ENCODE data around the gene TECPR2.
A peak's percentile ranks its signal among the peaks of the same experiment; 100 is the strongest.

The TECPR2 gene

DNA sequence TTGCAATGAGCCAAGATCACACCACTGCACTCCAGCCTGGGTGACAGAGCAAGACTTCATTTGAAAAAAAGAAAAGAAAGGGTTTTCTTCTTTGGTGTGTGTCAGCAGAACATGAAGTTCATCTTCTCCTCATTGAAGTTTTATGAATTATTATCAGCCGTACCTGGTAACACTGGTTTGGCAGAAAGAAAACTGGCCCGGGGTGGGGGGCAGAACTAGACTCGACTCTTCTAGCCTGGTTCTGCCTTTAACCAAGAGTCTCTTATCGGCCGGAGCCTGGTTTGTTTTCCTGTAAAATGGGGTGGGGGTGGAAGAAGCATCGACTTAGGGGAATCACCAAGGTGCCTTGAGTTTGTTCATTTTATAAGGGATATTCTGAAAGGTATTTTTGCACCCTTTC is 64.1 kb downstream of the TECPR2 start:
- DNase-seq (ENCODE audit: low read depth, low spot score) = no peak

- no peak for DNase-seq (ENCODE audit: low read depth, low spot score)
Observed at GRCh38 chr14:102427642-102428041, 64.9 kb downstream of the TECPR2 start.

DNA sequence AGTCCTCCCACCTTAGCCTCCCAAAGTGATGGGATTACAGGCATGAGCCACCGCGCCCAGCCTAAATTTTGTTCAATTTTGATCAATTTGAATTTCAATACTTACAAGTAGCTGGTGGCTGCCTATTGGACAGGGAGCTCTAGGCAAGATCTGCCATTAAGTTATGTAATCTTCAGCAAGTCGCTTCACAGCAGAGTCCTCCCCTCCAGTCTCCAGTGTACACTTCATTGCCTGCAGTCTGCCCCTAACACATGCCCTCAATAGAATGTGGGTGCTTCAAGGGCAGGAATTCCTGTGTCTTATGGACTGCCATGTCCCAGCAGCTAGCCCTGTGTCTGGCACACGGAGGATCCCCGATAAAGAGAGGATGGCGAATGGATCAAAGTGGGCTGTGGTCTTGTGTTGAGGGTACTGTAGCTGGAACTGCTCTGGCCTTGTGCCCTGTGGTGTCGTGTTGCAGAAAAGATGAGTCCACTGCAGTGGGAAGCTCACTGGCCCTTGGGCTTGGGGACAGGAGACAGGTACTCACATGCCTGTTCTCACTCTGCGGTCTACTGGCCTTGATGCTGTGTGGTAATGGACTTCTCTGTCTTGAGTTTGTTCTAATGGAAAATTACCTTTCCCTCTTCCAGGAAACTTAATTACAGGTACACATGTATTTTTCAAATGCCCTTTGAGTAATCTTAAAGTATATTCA is 67.6 kb downstream of the TECPR2 start:
- no peak for DNase-seq (ENCODE audit: low read depth, low spot score)

DNA sequence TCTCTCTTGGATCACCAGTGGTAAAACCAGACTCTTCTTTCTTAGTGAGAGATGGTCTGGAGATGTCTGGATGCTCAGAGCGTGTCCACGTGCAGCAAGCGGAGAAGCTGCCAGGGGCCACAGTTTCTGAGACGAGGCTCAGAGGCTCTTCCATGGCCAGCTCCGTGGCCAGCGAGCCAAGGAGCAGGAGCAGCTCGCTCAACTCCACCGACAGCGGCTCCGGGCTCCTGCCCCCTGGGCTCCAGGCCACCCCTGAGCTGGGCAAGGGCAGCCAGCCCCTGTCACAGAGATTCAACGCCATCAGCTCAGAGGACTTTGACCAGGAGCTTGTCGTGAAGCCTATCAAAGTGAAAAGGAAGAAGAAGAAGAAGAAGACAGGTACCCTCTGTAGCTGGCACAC is 69.0 kb downstream of the TECPR2 start:
- no peak for DNase-seq (ENCODE audit: low read depth, low spot score)

DNA sequence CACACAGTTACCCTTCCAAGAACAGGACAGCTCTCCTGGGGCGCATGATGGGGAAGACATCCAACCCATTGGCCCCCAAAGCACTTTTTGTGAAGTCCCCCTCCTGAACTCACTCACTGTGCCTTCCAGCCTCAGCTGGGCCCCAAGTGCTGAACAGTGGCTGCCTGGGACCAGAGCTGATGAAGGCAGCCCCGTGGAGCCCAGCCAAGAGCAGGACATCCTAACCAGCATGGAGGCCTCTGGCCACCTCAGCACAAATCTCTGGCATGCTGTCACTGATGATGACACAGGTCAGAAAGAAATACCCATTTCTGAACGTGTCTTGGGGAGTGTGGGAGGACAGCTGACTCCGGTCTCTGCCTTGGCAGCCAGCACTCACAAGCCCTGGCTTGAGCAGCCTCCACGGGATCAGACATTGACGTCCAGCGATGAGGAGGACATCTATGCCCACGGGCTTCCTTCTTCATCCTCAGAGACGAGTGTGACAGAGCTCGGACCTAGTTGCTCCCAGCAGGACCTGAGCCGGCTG is 72.0 kb downstream of the TECPR2 start:
- DNase-seq (ENCODE audit: low read depth, low spot score) = no peak

GRCh38 chr14:102437997-102438915 is 75.5 kb downstream of the TECPR2 start:
- DNase-seq (ENCODE audit: low read depth, low spot score) = peak; percentile 58

GRCh38 chr14:102439556-102439955 is 76.8 kb downstream of the TECPR2 start:
- DNase-seq (ENCODE audit: low read depth, low spot score) = no peak

DNA sequence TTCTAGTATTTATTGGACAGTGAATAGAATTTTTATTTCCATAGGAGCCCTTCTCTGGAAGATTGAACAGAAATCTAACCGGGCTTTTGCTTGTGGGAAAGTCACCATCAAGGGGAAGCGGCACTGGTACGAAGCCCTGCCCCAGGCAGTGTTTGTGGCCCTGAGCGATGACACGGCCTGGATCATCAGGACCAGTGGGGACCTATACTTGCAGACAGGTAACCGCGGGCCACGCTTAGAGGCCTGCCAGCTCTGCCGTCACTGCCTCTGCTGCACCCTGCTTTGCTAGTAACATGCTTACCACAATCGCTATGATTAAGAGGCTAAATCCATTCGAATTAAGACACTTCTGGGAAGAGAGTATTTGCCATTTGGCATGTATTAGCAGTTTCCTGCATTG is 77.7 kb downstream of the TECPR2 start:
- no peak for DNase-seq (ENCODE audit: low read depth, low spot score)

- DNase-seq (ENCODE audit: low read depth, low spot score) = no peak
Observed at GRCh38 chr14:102442241-102443211, 79.8 kb downstream of the TECPR2 start.

DNA sequence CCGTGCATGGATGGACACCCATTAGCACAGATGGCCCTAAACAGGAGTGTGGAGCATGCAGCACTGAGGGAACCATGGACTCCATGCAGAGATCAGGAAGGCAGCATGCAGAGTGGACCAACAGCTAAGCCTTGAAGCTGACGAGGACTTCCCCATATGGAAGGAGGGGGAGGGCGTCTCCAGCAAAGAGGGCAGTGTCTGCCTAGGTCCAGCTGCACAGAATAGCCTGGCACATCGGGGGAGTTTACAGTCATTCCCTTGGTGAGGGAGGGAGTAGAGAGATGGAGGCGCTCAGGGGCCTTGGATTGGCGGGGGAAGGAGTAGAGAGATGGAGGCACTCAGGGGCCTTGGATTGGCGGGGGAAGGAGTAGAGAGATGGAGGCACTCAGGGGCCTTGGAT is 82.3 kb downstream of the TECPR2 start:
- DNase-seq (ENCODE audit: low read depth, low spot score) = no peak

- no peak for DNase-seq (ENCODE audit: low read depth, low spot score)
Observed at GRCh38 chr14:102445641-102446040, 82.9 kb downstream of the TECPR2 start.

- no peak for DNase-seq (ENCODE audit: low read depth, low spot score)
Observed at GRCh38 chr14:102450206-102451063, 87.7 kb downstream of the TECPR2 start.

- DNase-seq (ENCODE audit: low read depth, low spot score) = no peak
Observed at GRCh38 chr14:102451064-102451352, 88.3 kb downstream of the TECPR2 start.

DNA sequence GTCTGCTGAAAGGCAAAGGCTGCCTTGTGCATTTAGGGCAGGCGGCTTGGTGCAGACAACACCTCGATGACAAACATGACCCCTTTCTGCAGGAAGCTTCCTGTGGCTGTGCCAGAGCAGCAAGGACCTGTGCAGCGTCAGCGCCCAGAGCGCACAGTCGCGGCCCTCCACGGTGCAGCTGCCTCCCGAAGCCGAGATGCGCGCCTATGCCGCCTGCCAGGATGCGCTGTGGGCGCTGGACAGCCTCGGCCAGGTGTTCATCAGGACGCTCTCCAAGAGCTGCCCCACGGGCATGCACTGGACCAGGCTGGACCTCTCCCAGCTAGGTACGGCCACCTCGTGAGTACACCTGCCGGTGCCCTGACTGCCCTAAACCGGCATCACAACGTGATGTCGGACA is 89.6 kb downstream of the TECPR2 start:
- DNase-seq (ENCODE audit: low read depth, low spot score) = no peak

DNA sequence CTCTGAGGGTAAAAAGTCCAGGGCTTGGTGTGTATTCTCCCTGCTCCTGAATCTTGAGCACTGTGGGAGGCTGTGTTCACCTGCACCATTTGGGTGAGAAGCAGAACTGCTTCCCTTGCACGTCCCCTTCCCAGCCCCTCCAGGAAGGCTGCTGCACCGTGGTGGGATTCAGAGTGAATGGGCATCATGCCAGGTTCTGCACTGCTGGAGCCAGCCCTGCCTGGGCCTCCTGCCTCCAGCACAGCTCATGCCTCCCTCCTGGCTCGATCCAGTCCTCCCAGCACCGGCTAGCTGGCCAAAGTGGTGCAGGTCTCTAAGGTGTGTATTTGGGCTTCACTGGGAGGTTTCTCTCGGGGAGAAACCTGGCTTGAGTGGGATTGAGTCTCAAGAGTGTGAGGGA is 92.0 kb downstream of the TECPR2 start:
- no peak for DNase-seq (ENCODE audit: low read depth, low spot score)

GRCh38 chr14:102457509-102457908 is 94.8 kb downstream of the TECPR2 start:
- no peak for DNase-seq (ENCODE audit: low read depth, low spot score)

DNA sequence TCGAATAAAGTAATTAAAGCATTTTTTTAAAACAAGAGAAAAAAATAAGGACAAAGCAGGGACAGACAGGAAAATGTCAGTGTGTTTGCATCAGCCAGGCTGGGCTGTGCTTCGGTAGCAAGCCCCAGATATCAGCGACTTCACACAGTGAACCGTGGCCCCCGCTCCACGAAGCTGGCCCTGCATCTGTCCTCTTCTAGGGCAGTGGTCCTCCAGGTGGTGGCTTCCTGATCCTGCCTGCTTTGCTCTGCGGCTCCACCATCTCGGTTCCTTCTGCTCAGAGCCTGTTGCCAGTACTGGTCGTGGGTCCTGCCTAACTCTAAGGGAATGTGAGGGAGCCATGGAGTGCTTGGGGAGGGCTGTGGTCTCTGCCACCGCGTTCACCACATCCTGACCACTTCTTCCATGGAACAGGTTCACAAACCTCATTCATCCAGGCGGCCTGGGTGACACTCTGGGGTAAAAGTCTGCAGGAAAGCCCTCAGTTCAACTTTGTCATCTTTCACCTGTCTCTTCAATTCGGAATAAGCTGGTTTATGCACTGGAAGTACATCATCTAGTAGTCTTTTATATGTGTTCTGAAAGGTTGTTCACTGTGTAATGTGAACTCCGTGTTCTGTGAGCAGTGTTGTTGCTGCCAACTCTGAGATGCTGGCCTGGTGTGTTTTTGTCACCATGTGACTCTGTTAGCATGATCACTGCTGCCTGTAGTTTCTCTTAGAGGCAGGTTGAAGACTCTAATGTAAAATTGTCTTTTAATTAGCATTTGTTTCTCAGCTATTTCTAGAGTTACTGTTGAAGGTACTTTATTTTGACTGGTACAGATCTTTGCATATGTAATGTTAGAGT is 99.0 kb downstream of the TECPR2 start:
- DNase-seq (ENCODE audit: low read depth, low spot score) = no peak

DNA sequence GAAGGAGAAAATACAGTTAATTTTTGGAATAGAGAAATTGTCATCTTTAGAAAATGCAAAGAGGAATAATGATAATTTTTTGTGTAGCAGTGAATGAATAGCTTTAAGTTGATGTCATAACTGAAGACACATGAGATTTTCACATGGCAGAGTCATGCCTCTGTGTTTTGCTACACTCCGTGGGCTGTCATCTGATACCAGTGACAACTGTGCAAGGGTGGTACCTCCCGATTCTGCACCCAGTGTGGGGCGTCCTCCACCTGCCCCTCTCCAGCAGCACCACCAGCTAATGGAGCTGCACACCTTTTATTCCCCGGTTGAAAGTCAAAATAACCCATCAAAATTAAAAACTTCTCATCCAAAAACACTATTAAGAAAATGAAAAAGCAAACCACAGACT is 99.7 kb downstream of the TECPR2 start:
- DNase-seq (ENCODE audit: low read depth, low spot score) = no peak

GRCh38 chr14:102464006-102464405 is 101.3 kb downstream of the TECPR2 start:
- no peak for DNase-seq (ENCODE audit: low read depth, low spot score)

GRCh38 chr14:102464846-102465341 is 102.2 kb downstream of the TECPR2 start:
- DNase-seq (ENCODE audit: low read depth, low spot score) = no peak

All from smooth muscle cell of the brain vasculature (primary cell).